Measurements from ENCODE around the gene COL20A1.

The COL20A1 gene

DNA sequence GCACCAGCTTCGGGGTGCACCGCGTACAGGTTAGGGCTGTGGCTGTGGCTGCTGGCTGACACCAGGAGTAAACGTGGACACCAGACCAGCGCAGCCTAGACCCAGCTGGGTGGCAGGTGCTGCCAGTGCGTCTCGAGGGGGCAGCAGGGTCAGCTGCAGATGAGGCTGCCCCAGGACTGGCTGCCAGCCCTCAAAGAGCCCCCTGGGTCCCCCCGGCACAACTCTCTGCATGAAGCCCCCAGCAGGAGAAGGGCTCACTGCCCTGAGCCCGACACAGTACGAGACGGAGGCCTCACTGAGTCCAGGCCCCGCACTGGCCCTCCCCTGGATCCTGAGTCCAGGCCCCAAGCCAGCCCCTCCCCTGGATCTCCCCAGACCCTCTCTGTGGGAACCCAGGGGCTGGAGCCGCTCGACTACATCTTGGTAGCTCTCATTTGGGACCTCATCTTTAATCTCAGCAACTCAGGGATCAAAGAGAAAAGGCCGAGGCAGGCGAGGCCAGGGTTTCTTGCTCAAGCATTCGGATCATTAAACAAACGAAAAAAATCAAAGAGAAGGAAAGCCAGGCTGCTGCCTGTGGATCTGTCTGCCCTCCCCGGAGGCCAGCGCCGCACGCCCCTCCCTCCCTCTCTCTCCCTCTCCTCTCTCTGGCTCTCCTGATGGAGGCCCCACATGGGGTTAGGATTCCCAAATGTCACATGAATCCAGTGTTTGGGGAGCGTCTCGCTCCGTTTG is 31.8 kb upstream of the COL20A1 start:
- no peak for DNase-seq

- no peak for DNase-seq
Observed at GRCh38 chr20:63261795-63262528, 31.0 kb upstream of the COL20A1 start.

- DNase-seq = no peak
Observed at GRCh38 chr20:63262836-63263235, 30.1 kb upstream of the COL20A1 start.

- no peak for DNase-seq
Observed at GRCh38 chr20:63264000-63264399, 29.0 kb upstream of the COL20A1 start.

GRCh38 chr20:63264519-63264918 is 28.5 kb upstream of the COL20A1 start:
- DNase-seq = no peak

- DNase-seq = no peak
Observed at GRCh38 chr20:63265891-63266515, 27.0 kb upstream of the COL20A1 start.

- DNase-seq = no peak
Observed at GRCh38 chr20:63267691-63268090, 25.3 kb upstream of the COL20A1 start.

DNA sequence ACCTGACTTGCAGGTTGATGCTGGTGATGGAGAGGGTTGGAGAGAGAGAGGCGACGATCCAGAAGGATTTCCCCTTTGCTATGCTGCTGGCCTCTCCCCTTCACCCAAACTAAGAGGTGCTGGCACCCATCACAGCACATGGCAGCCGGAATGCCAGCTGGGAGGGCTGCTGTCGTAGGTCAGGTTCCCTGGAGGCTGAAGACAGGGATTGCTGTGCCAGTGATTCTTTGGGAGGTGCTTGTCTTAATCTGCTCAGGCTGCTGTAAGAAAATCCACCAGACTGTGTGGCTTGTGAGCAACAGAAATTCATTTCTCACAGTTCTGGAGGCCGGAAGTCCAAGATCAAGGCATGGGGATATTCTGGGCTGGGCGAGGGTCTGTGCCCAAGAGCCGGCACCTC is 24.7 kb upstream of the COL20A1 start:
- no peak for DNase-seq

- no peak for DNase-seq
Observed at GRCh38 chr20:63268671-63269439, 24.1 kb upstream of the COL20A1 start.

GRCh38 chr20:63269724-63270123 is 23.3 kb upstream of the COL20A1 start:
- DNase-seq = no peak

DNA sequence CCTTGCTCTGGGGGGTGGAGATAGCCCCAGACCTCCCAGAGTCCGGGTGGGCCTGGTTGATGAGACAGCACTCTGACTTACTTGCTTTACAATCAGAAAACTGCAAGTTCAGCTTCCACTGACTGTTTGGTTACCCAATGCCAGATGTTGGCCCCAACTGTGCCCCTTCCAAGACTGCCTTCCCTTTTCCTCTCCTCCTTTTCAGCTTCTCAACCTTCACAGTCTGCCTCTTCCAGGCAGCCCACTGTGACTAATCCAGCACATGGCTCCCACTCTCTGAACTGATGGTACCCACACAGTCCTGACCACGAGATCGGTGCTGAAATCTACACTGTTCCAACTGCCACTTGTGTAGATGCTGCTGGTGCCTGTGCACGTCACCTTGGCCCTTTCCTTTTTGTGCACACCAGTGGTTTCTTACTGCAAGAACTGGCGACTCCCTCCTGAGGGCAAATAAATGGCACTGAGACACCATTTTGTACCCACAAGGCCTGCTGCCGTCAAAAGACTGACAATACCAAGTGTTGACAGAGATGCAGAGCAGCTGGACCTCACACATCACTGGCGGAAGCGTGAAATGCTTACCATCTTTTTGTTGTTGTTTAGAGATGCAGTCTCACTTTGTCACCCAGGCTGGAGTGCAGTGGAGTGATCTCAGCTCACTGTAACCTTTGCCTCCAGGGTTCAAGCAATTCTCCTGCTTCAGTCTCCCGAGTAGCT is 22.2 kb upstream of the COL20A1 start:
- DNase-seq = no peak

GRCh38 chr20:63272105-63273058 is 20.6 kb upstream of the COL20A1 start, which contains the start of gene ARFGAP1:
ARFGAP1 (plus strand) TSS chr20:63272813; CDS start chr20:63275581, 2,768 bp downstream.
- DNase-seq = peak; percentile 72 to 75

DNA sequence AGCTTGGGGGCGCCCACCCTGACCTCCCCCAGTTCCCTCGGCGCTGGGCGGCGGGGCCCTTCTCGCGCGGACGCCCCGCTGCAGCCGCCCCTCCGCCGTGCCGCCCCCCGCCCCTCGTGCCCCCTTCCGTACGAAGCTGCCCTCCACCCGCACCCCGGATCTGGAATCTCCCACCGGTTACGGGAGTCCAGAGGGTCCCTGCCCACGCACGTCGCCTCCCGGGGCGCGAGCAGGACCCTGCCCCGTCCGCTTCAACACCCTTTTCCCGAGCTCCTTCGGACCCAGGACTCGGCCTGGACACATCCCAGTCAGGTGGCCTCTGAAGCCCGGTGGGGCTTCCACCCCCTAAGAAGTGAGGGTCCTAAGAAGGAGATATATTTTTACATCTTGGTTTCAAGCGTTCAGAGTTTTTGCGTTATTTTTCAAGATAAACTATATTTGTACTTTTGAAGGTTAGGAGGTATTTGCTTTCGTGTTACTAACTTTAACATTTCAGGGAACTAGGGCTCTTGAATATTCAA is 19.9 kb upstream of the COL20A1 start:
- DNase-seq = peak in 1 of 2 experiments; percentile 11

DNA sequence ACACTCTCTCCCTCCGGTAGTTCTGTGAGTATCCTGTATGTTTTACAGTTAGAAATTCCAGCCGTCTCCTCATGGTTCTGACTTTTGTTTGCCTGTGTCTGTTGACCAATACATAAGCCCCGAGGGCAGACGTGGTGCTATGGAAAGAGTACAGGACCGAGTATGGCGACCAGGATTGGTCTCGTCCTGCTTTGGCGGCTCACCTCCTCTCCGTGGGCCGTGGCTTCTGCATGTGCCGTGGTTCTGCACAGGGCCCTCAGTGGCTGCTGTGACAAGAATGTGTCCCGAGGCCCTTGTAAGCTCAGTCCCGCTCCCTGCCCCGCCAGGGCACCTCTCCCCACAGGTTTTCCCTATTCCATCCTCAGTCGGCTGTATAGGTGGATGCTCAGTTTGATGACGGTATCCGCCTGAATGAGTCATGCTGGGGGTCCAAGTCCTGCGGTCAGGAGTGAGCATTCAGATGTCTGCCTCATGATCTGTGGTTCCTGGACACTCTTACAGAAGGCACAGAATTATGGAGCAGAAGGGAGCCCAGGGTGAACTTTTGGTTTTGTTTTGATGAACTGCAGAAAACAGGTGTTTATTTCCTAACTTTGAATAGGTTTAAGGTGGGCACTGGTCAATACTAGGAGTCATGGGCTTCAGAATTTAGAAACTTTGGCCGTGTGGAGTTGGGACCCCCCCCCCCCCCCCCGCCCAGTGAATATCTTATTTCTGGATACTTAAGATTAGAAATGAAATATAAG is 19.2 kb upstream of the COL20A1 start:
- DNase-seq = no peak

GRCh38 chr20:63274381-63275228 is 18.4 kb upstream of the COL20A1 start:
- DNase-seq = no peak

DNA sequence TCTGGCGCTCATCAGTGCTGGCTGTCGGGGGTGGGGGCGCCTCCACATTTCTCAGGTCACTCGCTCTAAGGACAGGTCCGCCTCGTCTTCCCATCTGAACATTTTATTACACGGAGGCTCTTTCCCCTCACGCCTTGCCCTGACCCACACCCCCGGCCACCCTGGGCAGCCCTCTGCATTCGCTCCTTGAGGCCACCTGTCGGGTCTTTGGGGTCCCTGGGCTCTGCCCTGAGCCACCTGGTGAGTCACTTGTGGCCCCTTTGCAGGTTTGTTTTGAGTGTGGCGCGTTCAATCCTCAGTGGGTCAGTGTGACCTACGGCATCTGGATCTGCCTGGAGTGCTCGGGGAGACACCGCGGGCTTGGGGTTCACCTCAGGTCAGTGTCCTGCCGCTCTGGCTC is 17.2 kb upstream of the COL20A1 start:
- DNase-seq = no peak

DNA sequence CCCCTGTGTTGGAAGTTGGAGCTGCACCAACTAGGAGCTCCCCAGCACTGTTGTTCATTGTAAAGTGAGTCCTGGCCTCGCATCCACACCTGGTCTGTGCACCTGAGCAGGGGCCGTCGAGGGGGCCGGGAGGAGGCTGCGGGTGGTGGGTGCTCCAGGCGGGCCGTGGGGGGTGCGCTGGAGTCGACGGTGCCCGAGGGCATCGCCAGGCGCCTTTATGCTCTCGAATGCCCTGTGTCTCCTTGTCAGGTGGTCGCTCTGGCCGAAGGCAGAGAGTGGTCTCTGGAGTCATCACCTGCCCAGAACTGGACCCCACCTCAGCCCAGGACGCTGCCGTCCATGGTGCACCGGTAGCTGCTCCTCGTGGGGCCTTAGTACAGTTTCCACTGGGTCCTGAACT is 16.0 kb upstream of the COL20A1 start:
- no peak for DNase-seq

GRCh38 chr20:63277466-63278272 is 15.3 kb upstream of the COL20A1 start:
- DNase-seq = no peak
